Nephron (organoid): ENCODE data around the gene PLEKHA6.
A peak's percentile ranks its signal among the peaks of the same experiment; 100 is the strongest.
"Not testable (repeated sequence)": the region's sequence is repeated elsewhere in the genome, so short reads cannot be mapped to it uniquely, and the experiment has no call there.

Source experiments
- H3K27ac Mint-ChIP-seq, 3 experiments: 2 replicates each; pipeline ENCODE4 v1.8.0; 2020; ENCODE audit warnings: mixed read lengths in 3 of 3, mild to moderate bottlenecking in 2 of 3, moderate library complexity in 1 of 3
- H3K27me3 Mint-ChIP-seq: 2 replicates; pipeline ENCODE4 v1.8.0; 2021; ENCODE audit warnings: low read depth, mild to moderate bottlenecking, moderate library complexity, mixed read lengths
- H3K36me3 Mint-ChIP-seq: 2 replicates; pipeline ENCODE4 v1.8.0; 2020; ENCODE audit warnings: low read depth, mixed read lengths
- H3K4me1 Mint-ChIP-seq: 2 replicates; pipeline ENCODE4 v1.8.0; 2020; ENCODE audit warnings: mixed read lengths
- H3K4me3 Mint-ChIP-seq, 3 experiments: 2 replicates each; pipeline ENCODE4 v1.8.0; 2020; ENCODE audit warnings: mild to moderate bottlenecking in 3 of 3, mixed read lengths in 3 of 3, moderate library complexity in 2 of 3
- H3K9me3 Mint-ChIP-seq: 2 replicates; pipeline ENCODE4 v1.8.0; 2020; ENCODE audit warnings: mixed read lengths
- CTCF ChIP-seq, 3 experiments: fragments of 200-600 bp; sonication (generic); IDR thresholded peaks; one replicate each; pipeline ENCODE4 v1.5.0; 2021; ENCODE audit warnings: antibody characterized with exemption in 3 of 3; ENCODE audit not compliant: unreplicated experiment in 3 of 3

The PLEKHA6 gene

DNA sequence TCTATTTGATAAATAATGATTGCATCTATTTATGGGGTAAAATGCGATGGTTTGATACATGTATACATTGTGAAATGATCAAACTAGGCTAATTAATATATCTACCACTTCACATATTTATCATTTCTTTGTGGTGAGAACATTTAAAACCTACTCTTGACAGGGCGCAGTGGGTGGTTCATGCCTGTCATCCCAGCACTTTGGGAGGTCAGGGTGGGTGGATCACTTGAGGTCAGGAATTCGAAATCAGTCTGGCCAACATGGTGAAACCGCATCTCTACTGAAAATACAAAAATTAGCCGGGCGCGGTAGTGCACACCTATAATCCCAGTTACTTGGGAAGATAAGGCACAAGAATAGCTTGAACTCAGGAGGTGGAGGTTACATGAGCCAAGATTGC, 25.3 kb downstream of the PLEKHA6 start:
- Mint-ChIP-seq H3K36me3 (no peaks in the 10 kb centered on the region), H3K9me3 (no peaks in the 10 kb centered on the region), H3K4me3 (no peak overlapping the region), H3K27me3 (no peaks in the 10 kb centered on the region), H3K27ac (peak overlapping the region in 1 of 3 experiments; percentile 99), H3K4me1 (peaks cover 52% of the 10 kb centered on the region)
- no peak for TF ChIP-seq CTCF (IDR thresholded peaks at IDR 0.05; ENCODE audit: unreplicated experiment in 3 of 3)

DNA sequence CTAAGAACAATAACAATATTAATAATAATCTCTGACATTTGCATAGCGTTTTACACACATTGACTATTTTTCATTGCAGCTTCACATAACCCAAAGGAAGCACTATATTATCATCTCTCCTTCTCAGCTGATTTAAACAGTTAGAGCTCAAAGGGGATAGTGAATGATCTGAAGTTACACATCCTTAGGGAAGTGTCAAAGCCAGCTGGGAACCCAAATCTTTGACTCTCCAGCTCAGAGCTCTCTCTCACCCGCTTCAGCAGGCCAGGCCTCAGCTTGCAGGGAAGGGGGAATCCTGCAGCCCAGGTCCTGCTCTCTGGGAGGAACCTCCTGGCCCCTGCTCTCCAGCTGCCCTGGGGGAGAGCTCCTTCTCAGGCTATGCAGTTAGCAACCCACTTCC, 26.3 kb downstream of the PLEKHA6 start:
- Mint-ChIP-seq H3K9me3 (no peaks in the 10 kb centered on the region), H3K27me3 (no peaks in the 10 kb centered on the region), H3K27ac (peak overlapping the region in 1 of 3 experiments; percentile 99), H3K4me3 (peak overlapping the region in 2 of 3 experiments; percentile 31 to 44), H3K36me3 (no peaks in the 10 kb centered on the region), H3K4me1 (peaks cover 44% of the 10 kb centered on the region)
- no peak for TF ChIP-seq CTCF (IDR thresholded peaks at IDR 0.05; ENCODE audit: unreplicated experiment in 3 of 3)

GRCh38 chr1:204331847-204332487, 27.8 kb downstream of the PLEKHA6 start:
- H3K4me3 Mint-ChIP-seq = peak overlapping the region in 1 of 3 experiments; percentile 30

GRCh38 chr1:204331275-204331674, 28.5 kb downstream of the PLEKHA6 start:
- H3K4me3 Mint-ChIP-seq = peak overlapping the region in 1 of 3 experiments; percentile 12
- TF ChIP-seq CTCF (IDR thresholded peaks at IDR 0.05; ENCODE audit: unreplicated experiment in 3 of 3) = no peak
- H3K9me3 Mint-ChIP-seq = no peaks in the 10 kb centered on the region
- H3K4me1 Mint-ChIP-seq = peaks cover 52% of the 10 kb centered on the region
- H3K27ac Mint-ChIP-seq = peak overlapping the region in 1 of 3 experiments; percentile 99
- H3K27me3 Mint-ChIP-seq = peaks cover under 1% of the 10 kb centered on the region
- H3K36me3 Mint-ChIP-seq = no peaks in the 10 kb centered on the region

More at GRCh38 chr1:204331847-204332487, 27.8 kb downstream of the PLEKHA6 start:
- Mint-ChIP-seq H3K27ac (peak overlapping the region in 1 of 3 experiments; percentile 99), H3K27me3 (no peaks in the 10 kb centered on the region), H3K4me1 (peaks cover 45% of the 10 kb centered on the region), H3K9me3 (no peaks in the 10 kb centered on the region), H3K36me3 (no peaks in the 10 kb centered on the region)
- TF ChIP-seq CTCF (IDR thresholded peaks at IDR 0.05; ENCODE audit: unreplicated experiment in 3 of 3) = no peak

DNA sequence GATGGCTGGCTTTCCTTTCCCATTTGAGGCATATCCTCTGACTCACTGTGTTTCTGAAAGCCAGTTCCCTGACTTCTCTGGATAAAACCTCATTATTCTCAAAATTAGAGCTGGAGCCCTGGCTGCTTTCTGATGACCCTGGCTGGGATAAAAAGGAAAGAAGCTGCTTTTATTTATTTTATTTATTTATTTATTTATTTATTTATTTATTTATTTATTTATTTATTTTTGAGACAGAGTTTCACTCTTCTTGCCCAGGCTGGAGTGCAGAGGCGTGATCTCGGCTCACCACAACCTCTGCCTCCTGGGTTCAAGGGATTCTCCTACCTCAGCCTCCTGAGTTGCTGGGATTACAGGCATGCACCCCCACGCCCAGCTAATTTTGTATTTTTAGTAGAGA, 31.9 kb downstream of the PLEKHA6 start:
- H3K9me3 Mint-ChIP-seq, H3K4me3 Mint-ChIP-seq, H3K27ac Mint-ChIP-seq, H3K36me3 Mint-ChIP-seq, H3K27me3 Mint-ChIP-seq: not testable (repeated sequence)
- H3K4me1 Mint-ChIP-seq = peaks cover 38% of the 10 kb centered on the region

DNA sequence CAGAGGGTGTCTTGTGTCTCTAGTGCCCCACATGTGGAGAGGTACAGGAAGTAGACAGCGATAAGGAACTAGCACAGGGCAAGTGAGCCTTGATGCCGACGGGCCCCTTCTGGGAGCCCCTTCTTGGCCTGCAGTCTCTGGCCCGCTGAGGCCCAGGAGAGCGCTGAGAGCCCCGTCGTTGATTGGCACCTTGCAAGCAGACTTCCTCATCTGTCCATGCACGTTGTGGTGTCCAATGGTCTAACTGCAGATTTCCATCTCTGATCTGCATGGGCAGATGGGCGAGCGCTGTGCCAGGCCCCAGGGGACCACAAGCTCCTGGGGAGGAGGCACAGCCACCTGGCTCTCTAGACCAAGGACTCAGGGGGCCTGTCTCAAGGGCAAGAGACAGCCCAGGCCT, 32.4 kb downstream of the PLEKHA6 start:
- H3K9me3 Mint-ChIP-seq = no peaks in the 10 kb centered on the region
- H3K27me3 Mint-ChIP-seq = peaks cover 7% of the 10 kb centered on the region
- peaks cover 38% of the 10 kb centered on the region for H3K4me1 Mint-ChIP-seq
- H3K4me3 Mint-ChIP-seq = no peak overlapping the region
- peak overlapping the region in 2 of 3 experiments; percentile 64 to 86 for H3K27ac Mint-ChIP-seq
- no peaks in the 10 kb centered on the region for H3K36me3 Mint-ChIP-seq
- TF ChIP-seq CTCF (IDR thresholded peaks at IDR 0.05; ENCODE audit: unreplicated experiment in 3 of 3) = no peak
